Epithelial cell of esophagus (primary cell): Measurements from ENCODE around the gene SLIT3.

Source experiments
- DNase-seq: peaks from one replicate; pipeline ENCODE4 v3.0.0; 2010; ENCODE audit warnings: low read depth
- H3K4me3 ChIP-seq: 2 replicates; pipeline ENCODE4 v1.5.1; 2011; ENCODE audit warnings: mild to moderate bottlenecking, low read length, control low read depth
- TF ChIP-seq, protein P1 (sequence below): IDR thresholded peaks from 2 replicates; pipeline ENCODE4 v1.5.1; 2011; ENCODE audit warnings: low read depth, mild to moderate bottlenecking, low read length, control low read depth, inconsistent platforms; ENCODE audit not compliant: insufficient read depth; ENCODE audit errors: missing control alignments

The SLIT3 gene

GRCh38 chr5:169074839-169075238 lies 226.1 kb downstream of the SLIT3 start:
- no peak overlapping the region for H3K4me3 ChIP-seq
- DNase-seq, result no peak
- TF ChIP-seq, protein P1, sequence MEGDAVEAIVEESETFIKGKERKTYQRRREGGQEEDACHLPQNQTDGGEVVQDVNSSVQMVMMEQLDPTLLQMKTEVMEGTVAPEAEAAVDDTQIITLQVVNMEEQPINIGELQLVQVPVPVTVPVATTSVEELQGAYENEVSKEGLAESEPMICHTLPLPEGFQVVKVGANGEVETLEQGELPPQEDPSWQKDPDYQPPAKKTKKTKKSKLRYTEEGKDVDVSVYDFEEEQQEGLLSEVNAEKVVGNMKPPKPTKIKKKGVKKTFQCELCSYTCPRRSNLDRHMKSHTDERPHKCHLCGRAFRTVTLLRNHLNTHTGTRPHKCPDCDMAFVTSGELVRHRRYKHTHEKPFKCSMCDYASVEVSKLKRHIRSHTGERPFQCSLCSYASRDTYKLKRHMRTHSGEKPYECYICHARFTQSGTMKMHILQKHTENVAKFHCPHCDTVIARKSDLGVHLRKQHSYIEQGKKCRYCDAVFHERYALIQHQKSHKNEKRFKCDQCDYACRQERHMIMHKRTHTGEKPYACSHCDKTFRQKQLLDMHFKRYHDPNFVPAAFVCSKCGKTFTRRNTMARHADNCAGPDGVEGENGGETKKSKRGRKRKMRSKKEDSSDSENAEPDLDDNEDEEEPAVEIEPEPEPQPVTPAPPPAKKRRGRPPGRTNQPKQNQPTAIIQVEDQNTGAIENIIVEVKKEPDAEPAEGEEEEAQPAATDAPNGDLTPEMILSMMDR, result no peak

DNA sequence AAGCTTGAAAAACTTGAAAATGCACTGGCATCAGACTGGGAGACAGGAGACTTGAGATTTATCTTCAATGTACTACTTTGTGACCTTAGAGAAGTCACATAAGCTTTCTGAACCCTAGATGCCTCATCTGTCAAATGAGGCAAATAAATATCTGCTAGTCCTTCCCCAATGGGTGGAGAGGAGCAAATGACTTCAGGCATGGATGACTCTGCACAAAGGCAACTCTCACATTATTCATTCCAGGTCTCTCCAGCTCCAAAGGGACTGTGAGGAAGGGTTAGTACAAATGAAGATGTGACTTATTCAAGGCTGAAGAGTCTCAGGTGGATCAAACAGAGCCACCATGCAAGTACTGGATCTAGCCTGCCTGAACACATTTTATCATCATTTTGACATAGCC lies 228.7 kb downstream of the SLIT3 start:
- no peak for DNase-seq
- H3K4me3 ChIP-seq, result no peak overlapping the region
- TF ChIP-seq, protein P1, result no peak

DNA sequence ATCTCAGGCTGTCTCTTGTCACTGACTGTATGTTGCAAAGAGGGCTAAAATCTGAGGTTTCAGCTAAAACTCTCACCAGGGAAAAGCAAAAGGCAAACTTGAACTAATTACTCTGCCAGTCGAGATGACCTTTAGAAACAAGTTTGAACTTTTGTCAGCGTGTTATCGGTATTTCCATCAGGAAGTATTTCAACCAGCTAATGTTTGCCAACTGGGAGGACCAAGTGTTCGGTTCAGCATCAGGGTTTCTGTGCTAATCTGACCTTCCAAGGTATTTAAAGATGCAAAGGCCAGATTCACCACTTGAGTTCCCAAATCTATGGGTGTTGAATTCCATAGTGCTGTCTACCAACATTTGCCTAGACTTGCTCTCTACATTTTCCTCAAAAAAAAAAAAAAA lies 230.5 kb downstream of the SLIT3 start:
- H3K4me3 ChIP-seq, result no peak overlapping the region
- TF ChIP-seq, protein P1, result no peak
- DNase-seq, result no peak

DNA sequence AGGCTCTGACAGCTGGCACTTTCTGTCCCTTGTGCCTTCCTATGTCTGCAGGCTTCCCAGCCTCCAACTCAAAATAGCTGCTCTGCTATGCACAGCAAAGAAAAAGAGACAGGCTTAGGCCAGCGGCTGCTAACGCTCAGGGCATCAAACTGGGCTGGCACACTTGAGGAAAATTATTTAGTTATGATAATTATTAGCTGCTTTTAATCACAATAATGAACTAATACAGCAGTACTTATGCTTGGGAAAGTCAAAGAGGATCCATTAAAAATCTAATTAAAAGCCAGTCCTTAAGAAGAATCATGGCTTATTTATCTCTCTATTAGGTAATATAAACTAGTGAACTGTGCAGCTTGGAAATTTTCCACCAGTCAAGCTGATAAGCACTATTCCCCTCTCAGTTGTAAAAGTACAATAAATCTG lies 233.2 kb downstream of the SLIT3 start:
- no peak overlapping the region for H3K4me3 ChIP-seq
- DNase-seq, result no peak
- TF ChIP-seq, protein P1, result no peak

GRCh38 chr5:169065400-169065799 lies 235.5 kb downstream of the SLIT3 start:
- no peak for DNase-seq
- TF ChIP-seq, protein P1, result no peak
- no peak overlapping the region for H3K4me3 ChIP-seq

- TF ChIP-seq, protein P1, result no peak
- H3K4me3 ChIP-seq, result no peak overlapping the region
- DNase-seq, result no peak
Measured at GRCh38 chr5:169064093-169064492, 236.8 kb downstream of the SLIT3 start.

- TF ChIP-seq, protein P1, result no peak
- DNase-seq, result no peak
- H3K4me3 ChIP-seq, result no peak overlapping the region
Measured at GRCh38 chr5:169063316-169063953, 237.5 kb downstream of the SLIT3 start.
